Measurements from ENCODE around the gene ARID1B. TPM values are rescaled to one million over a fixed set of nuclear protein-coding genes. Genes with fewer than 3 reads are reported as not detected.

ARID1B gene
- total and polyA plus RNA-seq, 9 of the 15 experiments (the other 6 are each of a cell fraction or from before 2014, with no cell fraction given), result 12.5 to 50.5 (median 25.8) TPM

- no peak for TF ChIP-seq PURB (CRISPR knock-in tag; IDR thresholded peaks at IDR 0.05; ENCODE audit: low read depth)
- TF ChIP-seq ZNF239 (CRISPR knock-in tag; IDR thresholded peaks at IDR 0.05), result no peak
- TF ChIP-seq JUND (IDR thresholded peaks at IDR 0.05; ENCODE audit: borderline replicate concordance, low read depth, low read length), result no peak
- no peak for TF ChIP-seq JUND (tag; IDR thresholded peaks at IDR 0.05; ENCODE audit: borderline replicate concordance, low read depth, low read length)
- TF ChIP-seq RAD51 (IDR thresholded peaks at IDR 0.05; ENCODE audit: borderline replicate concordance, low read depth), result no peak
- TF ChIP-seq ZNF717 (CRISPR knock-in tag; IDR thresholded peaks at IDR 0.05), result no peak
- TF ChIP-seq, protein P1, sequence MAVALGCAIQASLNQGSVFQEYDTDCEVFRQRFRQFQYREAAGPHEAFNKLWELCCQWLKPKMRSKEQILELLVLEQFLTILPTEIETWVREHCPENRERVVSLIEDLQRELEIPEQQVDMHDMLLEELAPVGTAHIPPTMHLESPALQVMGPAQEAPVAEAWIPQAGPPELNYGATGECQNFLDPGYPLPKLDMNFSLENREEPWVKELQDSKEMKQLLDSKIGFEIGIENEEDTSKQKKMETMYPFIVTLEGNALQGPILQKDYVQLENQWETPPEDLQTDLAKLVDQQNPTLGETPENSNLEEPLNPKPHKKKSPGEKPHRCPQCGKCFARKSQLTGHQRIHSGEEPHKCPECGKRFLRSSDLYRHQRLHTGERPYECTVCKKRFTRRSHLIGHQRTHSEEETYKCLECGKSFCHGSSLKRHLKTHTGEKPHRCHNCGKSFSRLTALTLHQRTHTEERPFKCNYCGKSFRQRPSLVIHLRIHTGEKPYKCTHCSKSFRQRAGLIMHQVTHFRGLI (CRISPR knock-in tag; IDR thresholded peaks at IDR 0.05), result no peak
- TF ChIP-seq NCOA6 (IDR thresholded peaks at IDR 0.05), result no peak
These were observed 440.2 kb downstream of the ARID1B start (continued) for GRCh38 chr6:157217198-157217893.

DNA sequence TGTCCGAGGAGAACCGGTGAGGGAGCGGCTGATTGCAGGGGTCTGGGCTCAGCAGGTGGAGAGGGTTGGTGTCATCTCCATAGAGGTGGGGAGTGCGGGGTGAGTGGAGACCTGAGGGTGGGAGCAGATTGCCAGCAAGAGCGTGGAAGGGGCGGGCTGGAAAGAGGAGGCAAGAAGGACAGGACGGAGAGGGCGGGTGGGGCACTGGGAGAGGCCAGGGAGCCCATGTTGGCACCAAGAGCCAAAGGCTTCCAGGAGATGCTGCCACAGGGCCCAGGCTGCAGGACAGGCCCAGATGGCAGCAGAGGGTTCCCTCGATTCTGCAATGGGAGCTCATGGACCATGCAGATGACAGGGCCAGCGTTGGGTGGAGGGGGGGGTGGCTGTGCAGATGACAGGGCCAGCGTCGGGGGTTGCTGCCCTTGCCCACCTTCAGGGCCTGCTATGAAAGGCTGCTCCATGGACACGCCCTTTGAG lies 440.8 kb downstream of the ARID1B start:
- no peak overlapping the region for H3K4me2 ChIP-seq (ENCODE audit: insufficient read depth, low read length)
- H3K36me3 ChIP-seq (ENCODE audit: control insufficient read depth, insufficient read depth, low read length), result no peaks in the 10 kb centered on the region
- H3K79me2 ChIP-seq (ENCODE audit: control insufficient read depth, insufficient read depth, low read length), result no peaks in the 10 kb centered on the region
- FAIRE-seq (no peak), ATAC-seq (no peak), DNase-seq (ENCODE audit: extremely low read depth in 1 of 4, low spot score in 3 of 4) (no peak)
- H3K9me3 ChIP-seq (replicated peaks; ENCODE audit: control insufficient read depth, insufficient read depth, low read depth, low read length), result no peaks in the 10 kb centered on the region
- ChIA-PET CTCF (ENCODE audit: low intra/inter-chr PET ratio) (no interaction called here), POLR2A (interaction anchor here (0.5 to 0.6 kb wide), 4 partner anchors 12 to 927 kb away, joined by 3 read pairs; no protein-coding TSS in a partner anchor)
- in situ Hi-C loops (cut with MboI) (no loop called here), intact Hi-C loops (cut with micrococcal nuclease) (no loop called here)
- no peaks in the 10 kb centered on the region; a peak in 1 of 5 replicates for H3K27me3 ChIP-seq (ENCODE audit: control insufficient read depth in 2 of 2, insufficient read depth in 2 of 2, low read length in 2 of 2)
- no TSS peak for BruUV-seq (replicated peaks)
- no peak overlapping the region for H3K27ac ChIP-seq (ENCODE audit: extremely low read depth, low read depth, low read length)
- 68% methylated on average over 9 of the region's 13 CpGs for WGBS (ENCODE audit: insufficient coverage, low coverage, missing lambda C conversion rate)
- no peaks in the 10 kb centered on the region for H4K20me1 ChIP-seq (replicated peaks; ENCODE audit: control insufficient read depth, insufficient read depth, low read length)
- H3K4me3 ChIP-seq, result no peak overlapping the region
- H2AFZ ChIP-seq (ENCODE audit: low read depth, low read length), result no peak overlapping the region
- TF ChIP-seq ZBTB9 (CRISPR knock-in tag; IDR thresholded peaks at IDR 0.05) (no peak), ZNF740 (CRISPR knock-in tag; IDR thresholded peaks at IDR 0.05) (peak; percentile 56; the same call in 1 of the 2 replicates), ZNF740 (tag; IDR thresholded peaks at IDR 0.05) (no peak), HLTF (IDR thresholded peaks at IDR 0.05) (no peak), TCFL5 (CRISPR knock-in tag; conservative IDR thresholded peaks at IDR 0.05) (no peak), THRB (CRISPR knock-in tag; conservative IDR thresholded peaks at IDR 0.05) (no peak)
- peaks cover 10 to 40% of the 10 kb centered on the region in 2 experiments for H3K4me1 ChIP-seq (replicated peaks in 1 of 2; ENCODE audit: control insufficient read depth in 2 of 2, insufficient read depth in 2 of 2, low read length in 2 of 2)
- no peak overlapping the region for H3K9ac ChIP-seq (ENCODE audit: insufficient read depth in 1 of 2, low read depth in 2 of 2, low read length in 2 of 2)
- no peaks in the 10 kb centered on the region for H3K9me1 ChIP-seq (ENCODE audit: control insufficient read depth, insufficient read depth, low read length)
